Ishikawa (cell line): ENCODE measurements around the gene EFNB3.
A peak's percentile ranks its signal among the peaks of the same experiment; 100 is the strongest.

ENCODE experiments used
- EP300 ChIP-seq: IDR thresholded peaks from 2 replicates; pipeline ENCODE4 v1.6.1; 2012; ENCODE audit warnings: borderline replicate concordance
- FOXM1 ChIP-seq: IDR thresholded peaks from 2 replicates; pipeline ENCODE4 v1.6.1; 2012; ENCODE audit warnings: low read depth, borderline replicate concordance
- REST ChIP-seq: IDR thresholded peaks from 2 replicates; pipeline ENCODE4 v1.6.1; 2012; ENCODE audit warnings: low read depth, mild to moderate bottlenecking
- TEAD4 ChIP-seq: IDR thresholded peaks from 2 replicates; pipeline ENCODE4 v1.6.1; 2012
- YY1 ChIP-seq: IDR thresholded peaks from 2 replicates; pipeline ENCODE4 v1.6.1; 2012; ENCODE audit warnings: low read depth

GRCh38 chr17:7687072-7687907, 17.7 kb upstream of the EFNB3 start, which contains the start of gene TP53:
- TF ChIP-seq REST: no peak
- TF ChIP-seq EP300: no peak
- peak; percentile 25; the same call in 1 of the 2 replicates for TF ChIP-seq TEAD4
- no peak for TF ChIP-seq FOXM1
- peak; percentile 99 for TF ChIP-seq YY1
